Endothelial cell of umbilical vein (primary cell): ENCODE measurements around the gene PIGQ.

Experiments
- CTCF ChIP-seq, 2 donors: IDR thresholded peaks; 1 replicate in 1 of 2; 2 replicates in 1 of 2; pipeline ENCODE4 v1.5.1; 2011; ENCODE audit warnings: low read length in 2 of 2, mild to moderate bottlenecking in 2 of 2, moderate library complexity in 2 of 2, control low read depth in 1 of 2, inconsistent platforms in 1 of 2, low read depth in 1 of 2; ENCODE audit not compliant: insufficient read depth in 1 of 2; ENCODE audit errors: extremely low read depth in 1 of 2
- MAX ChIP-seq: IDR thresholded peaks from 2 replicates; pipeline ENCODE4 v1.6.1; 2011; ENCODE audit not compliant: insufficient read depth, insufficient read length
- POLR2A ChIP-seq: IDR thresholded peaks from 2 replicates; pipeline ENCODE4 v1.6.1; 2012; ENCODE audit warnings: low read depth, mild to moderate bottlenecking, control low read depth, low read length

- TF ChIP-seq MAX = no peak
- no peak for TF ChIP-seq CTCF (IDR thresholded peaks at IDR 0.05; ENCODE audit: extremely low read depth in 1 of 2, insufficient read depth in 1 of 2, low read depth in 1 of 2, low read length in 2 of 2)
- no peak for TF ChIP-seq POLR2A
Measured at GRCh38 chr16:567373-568256, 2.2 kb upstream of the PIGQ start.
